SH-SY5Y (cell line): ENCODE measurements around the gene EXOC3.

Source experiments
- GATA2 ChIP-seq: IDR thresholded peaks from 2 replicates; pipeline ENCODE4 v1.6.1; 2011; ENCODE audit warnings: mild to moderate bottlenecking, low read depth, low read length
- GATA3 ChIP-seq: IDR thresholded peaks from 2 replicates; pipeline ENCODE4 v1.6.1; 2011; ENCODE audit warnings: low read depth, mild to moderate bottlenecking, low read length, moderate library complexity

EXOC3 gene

DNA sequence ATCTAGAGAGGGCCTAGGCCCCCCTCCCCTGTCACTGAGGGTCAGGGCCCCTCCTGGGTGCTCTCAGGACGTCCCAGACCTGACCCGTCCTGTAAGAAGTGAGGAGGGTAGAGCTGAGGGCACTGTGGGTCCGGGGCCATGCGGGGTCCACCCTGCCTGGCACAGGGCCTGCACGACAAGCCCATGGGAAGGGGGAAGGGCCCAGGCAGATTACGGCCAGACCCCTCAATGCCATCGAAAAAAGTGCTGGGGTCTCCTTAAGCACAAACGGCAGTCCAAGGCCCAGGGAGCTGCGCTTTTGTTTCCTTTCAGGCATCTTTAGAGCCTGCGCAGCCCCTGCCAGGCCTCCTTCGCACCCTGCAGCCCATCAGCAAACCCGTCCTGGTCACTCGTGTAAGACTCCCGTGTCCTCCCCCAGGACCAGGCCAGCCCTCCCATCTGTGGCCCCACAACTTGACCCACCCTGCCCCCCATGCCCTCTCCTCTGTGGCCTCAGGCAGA, 4.4 kb upstream of the EXOC3 start:
- TF ChIP-seq GATA3 (no peak), GATA2 (no peak)

DNA sequence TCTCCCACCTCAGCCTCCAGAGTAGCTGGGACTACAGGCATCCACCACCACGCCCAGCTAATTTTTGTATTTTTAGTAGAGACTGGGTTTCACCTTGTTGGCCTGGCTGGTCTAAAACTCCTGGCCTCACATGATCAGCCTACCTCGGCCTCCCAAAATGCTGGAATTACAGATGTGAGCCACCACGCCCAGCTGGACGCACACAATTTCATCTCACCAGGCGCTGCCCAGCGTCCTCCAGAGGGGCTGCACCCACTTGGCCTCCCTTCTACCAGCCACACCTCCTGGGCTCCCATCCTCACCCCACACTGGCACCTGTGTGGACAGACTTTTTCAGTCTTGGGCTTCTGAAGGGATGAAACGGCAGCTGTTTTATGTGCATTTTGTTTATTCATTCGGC, 3.8 kb upstream of the EXOC3 start:
- TF ChIP-seq GATA3, result no peak
- no peak for TF ChIP-seq GATA2

DNA sequence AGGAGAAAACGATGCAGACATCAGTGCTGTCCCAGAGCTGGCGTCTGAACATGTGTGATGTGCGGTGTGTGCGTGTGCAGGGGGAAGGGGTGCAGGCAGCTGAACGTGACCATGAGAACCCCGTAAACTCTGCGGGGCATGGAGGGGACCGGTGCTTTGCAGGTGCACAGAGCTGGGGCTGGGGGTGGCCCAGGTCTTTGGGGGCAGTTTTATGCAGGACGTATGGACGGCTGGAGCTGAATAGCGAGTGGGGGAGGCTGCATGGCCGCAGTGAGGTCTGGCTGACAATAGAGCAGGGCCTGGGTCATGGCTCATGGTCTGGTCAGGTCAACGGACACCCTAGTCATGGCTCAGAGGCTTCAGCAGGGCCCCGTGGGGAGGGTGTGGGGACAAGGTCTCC, 3.3 kb upstream of the EXOC3 start:
- no peak for TF ChIP-seq GATA2
- no peak for TF ChIP-seq GATA3

DNA sequence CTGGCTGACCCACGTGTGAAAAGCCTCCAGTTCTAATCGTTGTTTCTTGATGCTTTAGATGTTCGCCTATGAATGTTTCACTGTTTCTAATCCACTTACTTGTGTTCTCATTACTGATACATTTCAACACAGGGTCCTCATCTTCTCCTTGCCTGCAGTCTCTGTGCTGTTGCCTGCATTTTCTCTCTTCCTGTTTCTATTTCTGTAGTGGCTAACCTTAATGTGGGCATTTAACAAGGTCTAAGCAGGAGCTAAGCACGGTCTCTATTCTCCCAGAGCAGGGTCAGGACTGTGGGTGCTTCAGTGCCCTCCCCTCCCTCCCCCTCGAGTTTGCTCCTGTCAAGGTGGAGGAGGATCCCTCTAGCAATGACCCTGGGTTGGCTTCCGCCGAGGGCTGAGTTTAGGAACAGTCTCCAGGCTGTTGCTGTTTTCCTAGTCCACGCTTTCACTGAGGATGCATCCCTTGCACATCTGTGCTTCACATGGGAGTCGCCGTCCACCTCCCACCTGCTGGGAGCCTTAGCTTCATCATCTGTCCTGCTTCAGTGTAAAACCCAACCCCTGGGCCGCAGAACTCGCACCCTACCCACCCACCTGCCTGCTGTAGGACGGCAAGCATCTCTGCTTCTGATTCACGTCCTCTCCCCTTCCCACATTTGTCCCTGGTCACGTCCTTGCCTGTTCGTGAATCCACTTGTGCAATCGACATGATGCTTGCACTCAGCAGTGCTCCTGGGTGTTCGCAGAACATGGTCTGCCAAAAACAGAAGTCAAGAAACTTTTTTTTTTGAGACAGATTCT, 2.4 kb upstream of the EXOC3 start:
- no peak for TF ChIP-seq GATA3
- TF ChIP-seq GATA2, result no peak

DNA sequence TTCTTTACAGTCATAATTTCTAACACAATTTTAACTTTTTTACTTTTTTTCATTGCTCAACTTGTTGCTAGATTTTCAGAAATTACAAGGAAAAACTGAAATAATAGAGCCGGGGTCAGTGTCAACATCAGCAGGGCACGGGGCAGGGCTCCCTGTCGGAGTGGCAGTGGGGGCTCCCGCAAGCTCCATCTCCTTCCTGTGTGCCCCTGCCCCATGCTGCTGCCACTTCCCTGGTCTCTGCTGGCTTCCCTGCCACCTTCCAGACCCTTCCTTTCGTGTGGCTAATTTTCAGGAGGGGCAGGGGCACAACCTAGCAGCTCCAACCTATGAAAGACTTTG, 1.0 kb upstream of the EXOC3 start:
- TF ChIP-seq GATA2, result no peak
- TF ChIP-seq GATA3, result no peak

DNA sequence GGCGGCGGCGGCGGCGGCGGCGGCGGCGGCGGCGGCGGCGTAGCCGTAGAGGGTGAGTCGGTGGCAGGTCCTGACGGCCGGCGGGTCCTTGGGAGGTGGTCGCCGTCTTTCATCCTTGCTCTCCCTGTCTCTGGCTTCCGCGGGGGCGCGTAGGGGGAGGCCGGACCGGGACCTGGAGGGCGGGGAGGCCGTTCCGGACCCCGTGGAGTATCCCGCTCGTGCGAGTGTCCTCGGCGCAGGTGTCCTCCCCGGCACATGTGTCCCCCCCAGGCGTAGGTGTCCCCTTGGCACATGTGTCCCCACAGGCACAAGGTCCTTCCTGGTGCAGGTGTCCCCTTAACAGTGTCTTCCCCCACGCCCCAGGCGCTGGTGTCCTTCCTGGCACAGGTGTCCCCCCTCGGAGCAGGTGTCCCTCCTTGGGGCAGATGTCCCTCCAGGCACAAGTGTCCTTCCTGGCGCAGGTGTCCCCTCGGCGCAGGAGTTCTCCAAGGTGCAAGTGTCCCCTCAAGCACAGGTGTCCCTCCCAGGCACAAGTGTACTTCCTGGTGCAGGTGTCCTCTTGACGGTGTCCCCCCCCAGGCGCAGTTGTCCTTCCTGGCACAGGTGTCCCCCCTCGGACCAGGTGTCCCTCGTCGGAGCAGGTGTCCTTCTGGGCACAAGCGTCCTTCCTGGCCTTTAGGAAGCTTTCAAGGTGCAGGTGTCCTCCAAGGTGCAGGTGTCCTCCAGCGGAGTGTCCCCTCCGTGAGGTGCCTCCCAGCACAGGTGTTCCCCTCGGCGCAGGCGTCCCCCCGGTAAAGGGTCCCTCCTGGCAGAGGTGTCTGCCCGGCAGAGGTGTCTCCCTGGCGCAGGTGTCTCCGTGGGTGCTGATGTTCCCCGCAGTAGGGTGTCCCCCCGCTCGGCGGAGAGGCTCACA, 519 bp downstream of the EXOC3 start:
- TF ChIP-seq GATA2 (no peak), GATA3 (no peak)

DNA sequence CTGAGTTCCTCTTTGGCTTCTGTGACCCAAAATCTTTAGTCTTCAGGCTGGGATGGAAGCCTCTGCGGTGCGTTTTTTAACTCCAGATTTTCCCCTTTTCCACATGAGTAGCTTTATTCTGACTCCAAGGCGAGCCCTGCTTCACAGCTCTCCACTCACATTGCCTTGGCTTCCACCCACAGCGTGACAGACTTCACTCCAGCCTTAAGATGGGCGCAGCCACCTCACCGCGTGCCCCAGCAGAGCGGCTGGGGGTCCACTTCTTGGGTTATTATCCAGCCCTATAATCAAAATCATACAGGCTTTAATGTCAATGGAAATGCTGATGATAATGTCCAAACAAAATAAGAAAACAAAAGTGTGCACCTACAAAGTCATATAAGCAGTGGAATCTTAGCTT, 1.2 kb downstream of the EXOC3 start:
- no peak for TF ChIP-seq GATA3
- TF ChIP-seq GATA2, result no peak

DNA sequence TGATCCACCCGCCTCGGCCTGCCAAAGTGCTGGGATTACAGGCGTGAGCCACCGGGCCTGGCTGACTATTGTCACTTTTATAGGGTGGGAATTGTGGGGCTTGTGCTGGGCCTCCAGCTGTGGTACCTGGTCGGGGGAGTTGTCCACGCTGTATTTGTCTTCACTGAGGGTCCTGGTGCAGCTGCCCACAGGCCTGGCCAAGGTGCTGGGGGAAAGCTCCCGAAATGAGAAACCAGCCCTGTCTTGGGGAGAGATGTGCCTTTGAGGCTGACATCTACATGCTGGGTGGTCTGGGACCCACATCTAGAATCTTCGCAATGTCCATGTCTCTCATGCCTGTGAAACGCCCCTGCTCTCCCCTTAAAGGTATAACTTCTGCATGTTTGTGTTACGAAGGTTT, 2.6 kb downstream of the EXOC3 start:
- TF ChIP-seq GATA2 (no peak), GATA3 (no peak)

DNA sequence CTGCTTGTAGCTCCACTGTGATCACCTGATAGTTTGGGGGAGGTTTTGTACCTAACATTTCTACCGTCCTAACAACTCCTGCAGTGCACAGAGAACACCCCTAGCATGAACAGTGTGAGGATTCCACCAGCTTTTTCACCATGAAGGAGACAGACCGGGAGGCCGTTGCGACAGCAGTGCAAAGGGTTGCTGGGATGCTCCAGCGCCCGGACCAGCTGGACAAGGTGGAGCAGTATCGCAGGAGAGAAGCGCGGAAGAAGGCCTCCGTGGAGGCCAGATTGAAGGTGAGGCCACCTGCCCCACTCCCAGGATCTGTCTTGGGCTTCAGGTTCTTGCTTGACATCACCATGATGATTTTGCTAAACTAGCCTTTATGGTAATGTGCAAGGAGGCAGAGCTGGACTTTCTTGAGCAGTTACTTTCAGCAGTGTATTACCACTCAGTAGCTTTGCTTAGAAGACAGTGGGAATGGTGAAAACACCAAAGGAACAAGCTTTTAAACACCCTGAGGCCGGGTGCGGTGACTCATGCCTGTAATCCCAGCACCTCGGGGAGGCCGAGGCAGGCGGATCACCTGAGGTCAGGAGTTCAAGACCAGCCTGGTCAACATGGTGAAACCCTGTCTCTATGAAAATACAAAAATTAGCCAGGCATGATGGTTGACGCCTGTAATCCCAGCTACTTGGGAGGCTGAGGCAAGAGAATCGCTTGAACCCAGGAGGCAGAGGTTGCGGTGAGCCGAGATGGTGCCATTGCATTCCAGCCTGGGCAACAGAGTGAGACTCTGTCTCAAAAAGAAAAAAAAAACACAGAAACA, 3.3 kb downstream of the EXOC3 start:
- TF ChIP-seq GATA2 (no peak), GATA3 (no peak)

DNA sequence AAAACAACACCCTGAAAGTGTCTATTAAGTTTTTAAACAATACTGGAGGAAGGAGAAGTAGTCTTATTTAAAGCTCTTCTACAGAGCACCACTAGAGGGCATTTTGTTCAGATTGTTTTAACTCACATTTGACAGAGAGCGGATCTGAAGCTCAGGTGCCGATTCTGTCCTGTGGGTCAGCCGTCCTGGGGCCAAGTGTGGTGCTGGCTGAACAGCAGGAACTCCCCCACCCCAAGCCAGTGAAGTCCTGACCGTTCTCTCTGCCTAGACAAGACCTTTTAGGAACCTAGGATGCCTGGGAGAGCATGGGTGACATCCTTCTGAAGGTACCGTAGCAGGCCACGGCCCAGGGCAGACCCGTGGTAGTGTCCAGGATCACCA, 3.9 kb downstream of the EXOC3 start:
- TF ChIP-seq GATA3 (no peak), GATA2 (no peak)

DNA sequence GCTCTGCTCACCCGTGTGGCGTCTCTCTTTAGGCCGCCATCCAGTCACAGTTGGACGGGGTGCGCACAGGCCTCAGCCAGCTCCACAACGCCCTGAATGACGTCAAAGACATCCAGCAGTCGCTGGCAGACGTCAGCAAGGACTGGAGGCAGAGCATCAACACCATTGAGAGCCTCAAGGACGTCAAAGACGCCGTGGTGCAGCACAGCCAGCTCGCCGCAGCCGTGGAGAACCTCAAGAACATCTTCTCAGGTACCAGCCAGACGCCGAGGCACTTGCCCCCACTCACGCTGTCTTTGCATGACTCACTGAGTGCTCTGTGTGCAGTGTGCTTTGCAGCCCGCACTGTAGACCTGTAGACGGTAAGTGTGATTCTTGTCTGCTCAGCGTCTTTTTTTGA, 4.5 kb downstream of the EXOC3 start:
- no peak for TF ChIP-seq GATA3
- TF ChIP-seq GATA2, result no peak

DNA sequence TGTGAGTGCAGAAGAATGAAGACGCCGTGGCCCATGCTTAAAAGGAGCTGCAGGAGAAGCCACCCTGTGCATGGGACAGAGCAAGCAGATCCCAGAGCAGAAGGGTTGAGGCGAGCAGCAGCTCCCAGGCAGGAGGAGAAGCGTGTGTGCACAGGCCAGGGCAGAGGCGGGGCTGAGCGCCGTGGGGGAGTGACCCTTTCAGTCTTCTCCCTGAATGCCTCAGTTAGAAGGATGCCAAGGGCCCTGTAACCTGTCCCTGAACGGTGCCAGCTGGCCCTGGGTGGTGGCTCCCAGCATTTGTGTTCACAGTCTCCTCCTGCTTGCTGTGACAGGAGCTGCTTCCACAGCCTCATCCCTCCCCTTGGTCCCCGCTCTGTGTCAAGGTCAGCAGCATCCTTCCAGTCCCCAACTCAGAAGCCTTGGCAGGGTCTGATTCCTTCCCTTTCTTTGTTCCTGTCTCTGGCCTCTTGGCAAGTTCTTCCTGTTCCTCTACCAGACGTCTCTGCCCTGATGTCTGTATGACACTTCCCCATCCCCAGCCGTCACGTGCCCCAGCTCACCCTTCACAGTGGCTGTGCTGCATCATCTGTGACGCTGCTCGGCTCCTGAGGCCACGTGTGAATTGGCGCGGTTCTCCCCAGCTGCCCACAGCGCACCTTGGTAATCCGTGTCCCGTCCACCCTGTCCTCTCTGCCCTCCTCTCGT, 5.2 kb downstream of the EXOC3 start:
- TF ChIP-seq GATA3 (no peak), GATA2 (no peak)

DNA sequence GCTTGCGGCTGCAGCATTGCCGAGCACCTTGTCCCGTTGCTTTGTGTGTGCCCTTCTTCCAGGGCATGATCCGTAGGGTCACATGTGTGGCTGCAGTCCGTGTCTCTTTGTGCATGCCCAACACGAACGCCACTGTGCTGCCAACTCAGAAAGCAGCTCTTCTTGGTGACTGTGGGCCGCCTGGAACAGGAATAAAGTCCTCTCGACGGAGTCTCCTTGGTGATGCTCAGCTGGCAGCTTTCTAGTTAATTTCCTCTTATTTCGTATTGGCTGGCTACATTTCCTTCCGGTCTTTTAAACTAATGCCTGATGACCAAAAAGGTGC, 5.8 kb downstream of the EXOC3 start:
- TF ChIP-seq GATA3, result no peak
- TF ChIP-seq GATA2, result no peak

DNA sequence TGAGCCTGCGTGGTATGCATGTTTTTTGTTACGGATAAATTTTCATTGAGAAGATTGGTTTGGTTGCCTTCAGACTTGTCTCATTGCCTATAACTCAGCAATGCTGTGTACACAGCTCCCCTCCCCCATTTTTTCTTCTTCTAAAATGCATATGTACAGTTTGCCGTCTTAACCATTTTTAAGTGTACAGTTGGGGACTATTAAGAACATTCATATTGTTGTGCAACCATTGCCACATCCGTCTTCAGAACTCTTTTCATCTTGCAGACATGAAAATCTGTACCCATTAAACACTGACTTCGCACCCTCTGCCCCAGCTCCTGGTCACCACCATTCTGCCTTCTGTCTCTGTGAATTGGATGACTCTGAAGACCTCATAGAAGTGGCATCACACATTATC, 6.2 kb downstream of the EXOC3 start:
- TF ChIP-seq GATA3 (no peak), GATA2 (no peak)
